SK-MEL-5 (cell line): Measurements from ENCODE around the gene C17orf75. TPM values are rescaled to one million over a fixed set of nuclear protein-coding genes. Genes with fewer than 3 reads are reported as not detected.
"Not testable (repeated sequence)": the region's sequence is repeated elsewhere in the genome, so short reads cannot be mapped to it uniquely, and the experiment has no call there.

Experiments used
- DNase-seq: peaks from one replicate; pipeline ENCODE4 v3.0.0-alpha.2; 2016; ENCODE audit warnings: low read depth, low spot score
- in situ Hi-C: cut with HindIII; loops from 2 replicates; pipeline ENCODE4 v1.10.0; 2016; ENCODE audit warnings: low sequenced_read_pairs, high pct_unique_total_duplicates, low pct_unique_long_range_greater_than_20kb
- total RNA-seq: library from RNA; depleted of rRNA; stranded (reverse); fragments of >200 nt; shearing (Covaris generic); gene quantifications from 2 replicates; pipeline ENCODE4 v1.2.3, GENCODE V29; 2014

C17orf75 gene
- total RNA-seq, 1 experiment from 2014 or later, result 37.4 TPM

- DNase-seq, result peak; percentile 96
- in situ Hi-C loops, result no loop called here
These were observed 8.1 kb upstream of the C17orf75 start, which contains the start of gene ZNF207 for GRCh38 chr17:32349854-32350665. ZNF207 (plus strand) TSS chr17:32350157; CDS start chr17:32350286, 129 bp downstream.

- no peak for DNase-seq
- in situ Hi-C loops, result no loop called here
These were observed 7.5 kb upstream of the C17orf75 start for GRCh38 chr17:32349503-32349853.

- in situ Hi-C loops, result no loop called here
These were observed 6.5 kb upstream of the C17orf75 start for GRCh38 chr17:32348483-32348800.

GRCh38 chr17:32345951-32346600 lies 4.1 kb upstream of the C17orf75 start:
- in situ Hi-C loops, result no loop called here

More at GRCh38 chr17:32348483-32348800, 6.5 kb upstream of the C17orf75 start:
- no peak for DNase-seq

GRCh38 chr17:32342603-32343325 lies 791 bp upstream of the C17orf75 start:
- DNase-seq, result no peak
- in situ Hi-C loops, result no loop called here

More at GRCh38 chr17:32345951-32346600, 4.1 kb upstream of the C17orf75 start:
- DNase-seq, result no peak

- DNase-seq, result no peak
- in situ Hi-C loops, result no loop called here
These were observed 674 bp downstream of the C17orf75 start for GRCh38 chr17:32341141-32341856.

GRCh38 chr17:32335687-32336086 lies 6.3 kb downstream of the C17orf75 start:
- in situ Hi-C loops, result no loop called here
- no peak for DNase-seq

- in situ Hi-C loops, result no loop called here
- DNase-seq, result no peak
These were observed 6.9 kb downstream of the C17orf75 start for GRCh38 chr17:32335046-32335445.

- in situ Hi-C loops, result no loop called here
These were observed 8.8 kb downstream of the C17orf75 start for GRCh38 chr17:32333187-32333586.

GRCh38 chr17:32331243-32332040 lies 10.5 kb downstream of the C17orf75 start:
- in situ Hi-C loops, result no loop called here
- DNase-seq, result peak; percentile 74

More at GRCh38 chr17:32333187-32333586, 8.8 kb downstream of the C17orf75 start:
- DNase-seq, result no peak

- no peak for DNase-seq
- in situ Hi-C loops, result no loop called here
These were observed 11.8 kb downstream of the C17orf75 start for GRCh38 chr17:32330147-32330546.

- DNase-seq, result no peak
- in situ Hi-C loops, result no loop called here
These were observed 14.1 kb downstream of the C17orf75 start for GRCh38 chr17:32327911-32328310.

- DNase-seq, result peak; percentile 6
- in situ Hi-C loops, result no loop called here
These were observed 18.0 kb downstream of the C17orf75 start for GRCh38 chr17:32323811-32324491.

GRCh38 chr17:32323046-32323445 lies 18.9 kb downstream of the C17orf75 start:
- DNase-seq, result no peak
- in situ Hi-C loops, result no loop called here

- in situ Hi-C loops, result no loop called here
- DNase-seq, result no peak
These were observed 21.1 kb downstream of the C17orf75 start for GRCh38 chr17:32320847-32321246.

GRCh38 chr17:32320080-32320479 lies 21.9 kb downstream of the C17orf75 start:
- DNase-seq, in situ Hi-C loops: not testable (repeated sequence)

- in situ Hi-C loops, result no loop called here
- DNase-seq, result peak; percentile 82
These were observed 22.4 kb downstream of the C17orf75 start for GRCh38 chr17:32319548-32319905.
